HepG2 (cell line): ENCODE measurements around the gene MSL3B.

ENCODE experiments used
- AGO2 ChIP-seq: fragments of 200-400 bp; formaldehyde crosslinking; optimal IDR thresholded peaks from 2 replicates; pipeline ENCODE3; 2017; ENCODE audit warnings: mild to moderate bottlenecking, low read depth, low read length, moderate library complexity
- ATF7 ChIP-seq, 2 experiments: fragments of 450-650 bp in 1 of 2; sonication (generic) in 1 of 2; formaldehyde crosslinking in 1 of 2; IDR thresholded peaks; 2 replicates each; pipeline versions ENCODE4 v1.4.0 to v1.6.1; 2016 to 2020; ENCODE audit warnings: antibody characterized with exemption in 1 of 2, mild to moderate bottlenecking in 1 of 2, missing genetic modification reagents in 1 of 2
- CSRNP1 ChIP-seq: sonication (generic); formaldehyde crosslinking; IDR thresholded peaks from 2 replicates; pipeline ENCODE4 v1.8.1; 2023; ENCODE audit warnings: mild to moderate bottlenecking, missing genetic modification reagents
- FUBP1 ChIP-seq: sonication (generic); formaldehyde crosslinking; IDR thresholded peaks from 2 replicates; pipeline ENCODE4 v1.5.1; 2020; ENCODE audit warnings: missing genetic modification reagents, mild to moderate bottlenecking, borderline replicate concordance
- HCFC1 ChIP-seq: fragments of 150-350 bp; IDR thresholded peaks from 2 replicates; pipeline ENCODE4 v1.6.1; 2014; ENCODE audit warnings: low read depth, low read length
- HMGXB4 ChIP-seq, 2 experiments: sonication (generic) in 1 of 2; formaldehyde crosslinking in 1 of 2; IDR thresholded peaks; 2 replicates each; pipeline versions ENCODE4 v1.4.0 to v1.6.1; 2018 to 2020; ENCODE audit warnings: missing genetic modification reagents in 2 of 2, borderline replicate concordance in 1 of 2, low read depth in 1 of 2, mild to moderate bottlenecking in 1 of 2, missing biosample characterization in 1 of 2
- KLF6 ChIP-seq: IDR thresholded peaks from 2 replicates; pipeline ENCODE4 v1.8.0; 2016; ENCODE audit warnings: missing biosample characterization, missing genetic modification reagents
- MIER2 ChIP-seq: IDR thresholded peaks from 2 replicates; pipeline ENCODE4 v1.6.1; 2016; ENCODE audit warnings: missing biosample characterization, missing genetic modification reagents
- MYC ChIP-seq: sonication (generic); formaldehyde crosslinking; IDR thresholded peaks from 2 replicates; pipeline ENCODE4 v1.9.0; 2021; ENCODE audit warnings: missing genetic modification reagents, borderline replicate concordance
- POLR2A ChIP-seq, 2 experiments: IDR thresholded peaks; 2 replicates each; pipeline ENCODE4 v1.6.1; 2011; ENCODE audit warnings: low read depth in 2 of 2, low read length in 2 of 2, mild to moderate bottlenecking in 1 of 2, moderate library complexity in 1 of 2; ENCODE audit not compliant: insufficient read depth in 1 of 2
- POLR2AphosphoS5 ChIP-seq: IDR thresholded peaks from 2 replicates; pipeline ENCODE4 v1.6.1; 2012; ENCODE audit warnings: low read depth, low read length
- SRF ChIP-seq: IDR thresholded peaks from 2 replicates; pipeline ENCODE4 v1.6.1; 2011; ENCODE audit warnings: mild to moderate bottlenecking, low read depth, low read length, moderate library complexity
- TBP ChIP-seq: sonication (generic); formaldehyde crosslinking; IDR thresholded peaks from 2 replicates; pipeline ENCODE4 v1.5.0; 2020; ENCODE audit warnings: missing genetic modification reagents
- ZNF205 ChIP-seq: IDR thresholded peaks from 2 replicates; pipeline ENCODE4 v1.6.1; 2018; ENCODE audit warnings: missing biosample characterization, missing genetic modification reagents
- ZNF234 ChIP-seq: sonication (generic); formaldehyde crosslinking; conservative IDR thresholded peaks from 2 replicates; pipeline ENCODE4 v1.5.1; 2020; ENCODE audit warnings: mild to moderate bottlenecking, missing genetic modification reagents
- ZNF503 ChIP-seq: sonication (generic); formaldehyde crosslinking; IDR thresholded peaks from 2 replicates; pipeline ENCODE4 v1.4.0; 2020; ENCODE audit warnings: missing genetic modification reagents
- ZNF549 ChIP-seq: sonication (generic); formaldehyde crosslinking; IDR thresholded peaks from 2 replicates; pipeline ENCODE4 v1.5.0; 2020; ENCODE audit warnings: missing genetic modification reagents

Gene MSL3B

GRCh38 chr2:233839447-233839820, 28.8 kb downstream of the MSL3B start (continued):
- no peak for TF ChIP-seq HMGXB4 (CRISPR knock-in tag; IDR thresholded peaks at IDR 0.05; ENCODE audit: borderline replicate concordance in 1 of 2, low read depth in 1 of 2)
- TF ChIP-seq SRF: no peak
- peak; percentile 26 for TF ChIP-seq AGO2
- no peak for TF ChIP-seq HCFC1
- 0 out of 2 replicates have a peak, but pooled peaks have one; percentile 35 for TF ChIP-seq MYC (CRISPR knock-in tag)
- TF ChIP-seq CSRNP1 (CRISPR knock-in tag): no peak
- no peak for TF ChIP-seq ZNF549
- no peak for TF ChIP-seq POLR2AphosphoS5
- TF ChIP-seq ZNF234 (CRISPR knock-in tag): no peak
- no peak for TF ChIP-seq ZNF503 (CRISPR knock-in tag)
- TF ChIP-seq KLF6 (CRISPR knock-in tag): no peak
- TF ChIP-seq TBP (CRISPR knock-in tag): no peak
- no peak for TF ChIP-seq FUBP1 (CRISPR knock-in tag)
- TF ChIP-seq ZNF205 (CRISPR knock-in tag): no peak
- TF ChIP-seq POLR2A (IDR thresholded peaks at IDR 0.05; ENCODE audit: insufficient read depth in 1 of 2, low read depth in 2 of 2, low read length in 2 of 2): 0 out of 4 replicates have a peak, but pooled peaks of 1 of the 2 experiments have one; percentile 10
- TF ChIP-seq ATF7 (IDR thresholded peaks at IDR 0.05): no peak
- TF ChIP-seq ATF7 (CRISPR knock-in tag; IDR thresholded peaks at IDR 0.05): no peak
- TF ChIP-seq MIER2: no peak
